HFFc6 (cell line): ENCODE measurements around the gene ACTN1. TPM values are rescaled to one million over a fixed set of nuclear protein-coding genes. Genes with fewer than 3 reads are reported as not detected.
A peak's percentile ranks its signal among the peaks of the same experiment; 100 is the strongest.

Experiments
- DNase-seq: peaks from one replicate; pipeline ENCODE4 v3.0.0-alpha.2; 2018
- H3K27ac Mint-ChIP-seq: 2 replicates; pipeline ENCODE4 v1.8.0; 2020; ENCODE audit warnings: mild to moderate bottlenecking, mixed read lengths
- H3K27me3 Mint-ChIP-seq: 2 replicates; pipeline ENCODE4 v1.8.0; 2021; ENCODE audit warnings: mild to moderate bottlenecking, moderate library complexity, mixed read lengths; ENCODE audit not compliant: insufficient read depth
- H3K36me3 Mint-ChIP-seq: 2 replicates; pipeline ENCODE4 v1.8.0; 2021; ENCODE audit warnings: low read depth, mixed read lengths
- H3K4me1 Mint-ChIP-seq: 2 replicates; pipeline ENCODE4 v1.8.0; 2020; ENCODE audit warnings: low read depth, mixed read lengths
- H3K4me3 Mint-ChIP-seq: 2 replicates; pipeline ENCODE4 v1.8.0; 2020; ENCODE audit warnings: mild to moderate bottlenecking, moderate library complexity, mixed read lengths
- H3K9me3 Mint-ChIP-seq: 2 replicates; pipeline ENCODE4 v1.8.0; 2020; ENCODE audit warnings: mild to moderate bottlenecking, mixed read lengths
- total RNA-seq, 6 experiments: library from RNA; stranded (reverse); fragmentation: NEBNext Ultra II Directional; extraction: Animal tissue kit (Norgen Biotek cat#: 25700); gene quantifications; 2 replicates in 1 of 6; 3 replicates in 5 of 6; pipeline ENCODE4 v1.2.3, GENCODE V29; 2021
- TF ChIP-seq, protein P1 (sequence below): fragments of 200-600 bp; sonication (generic); IDR thresholded peaks from 2 replicates; pipeline ENCODE4 v1.5.0; 2021; ENCODE audit warnings: antibody characterized with exemption, mild to moderate bottlenecking

Gene ACTN1
- total RNA-seq, 6 experiments from 2014 or later, result 749 to 847 (median 825) TPM

DNA sequence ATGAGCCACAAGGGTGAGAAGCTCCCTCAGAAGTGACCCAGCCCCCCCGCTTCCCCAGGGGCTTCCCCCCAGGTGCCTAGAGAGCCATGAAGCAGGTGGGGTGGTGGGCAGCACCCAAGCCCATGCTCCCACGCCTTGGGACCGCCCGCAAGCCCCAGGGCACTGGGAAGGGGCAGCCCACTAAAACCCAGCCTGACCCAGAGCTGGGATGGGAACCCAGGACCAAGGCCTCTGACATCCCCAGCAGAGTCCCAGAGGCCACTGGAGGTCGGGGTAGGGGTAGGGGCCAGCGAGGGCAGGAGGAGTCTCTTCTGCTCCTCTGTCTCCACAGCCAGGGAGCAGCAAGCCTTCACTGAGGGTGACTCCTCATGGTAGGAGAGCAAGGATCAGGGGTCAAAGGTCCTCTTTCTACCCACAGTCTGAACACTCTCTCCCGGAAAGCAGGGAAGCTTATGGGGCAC lies 99.8 kb downstream of the ACTN1 start:
- Mint-ChIP-seq H3K4me1 (peaks cover 17% of the 10 kb centered on the region), H3K36me3 (peaks cover 73% of the 10 kb centered on the region), H3K27ac (no peak overlapping the region), H3K27me3 (peaks cover 43% of the 10 kb centered on the region), H3K9me3 (peaks cover 6% of the 10 kb centered on the region; the same call in 1 of the 2 replicates), H3K4me3 (no peak overlapping the region)
- TF ChIP-seq, protein P1, sequence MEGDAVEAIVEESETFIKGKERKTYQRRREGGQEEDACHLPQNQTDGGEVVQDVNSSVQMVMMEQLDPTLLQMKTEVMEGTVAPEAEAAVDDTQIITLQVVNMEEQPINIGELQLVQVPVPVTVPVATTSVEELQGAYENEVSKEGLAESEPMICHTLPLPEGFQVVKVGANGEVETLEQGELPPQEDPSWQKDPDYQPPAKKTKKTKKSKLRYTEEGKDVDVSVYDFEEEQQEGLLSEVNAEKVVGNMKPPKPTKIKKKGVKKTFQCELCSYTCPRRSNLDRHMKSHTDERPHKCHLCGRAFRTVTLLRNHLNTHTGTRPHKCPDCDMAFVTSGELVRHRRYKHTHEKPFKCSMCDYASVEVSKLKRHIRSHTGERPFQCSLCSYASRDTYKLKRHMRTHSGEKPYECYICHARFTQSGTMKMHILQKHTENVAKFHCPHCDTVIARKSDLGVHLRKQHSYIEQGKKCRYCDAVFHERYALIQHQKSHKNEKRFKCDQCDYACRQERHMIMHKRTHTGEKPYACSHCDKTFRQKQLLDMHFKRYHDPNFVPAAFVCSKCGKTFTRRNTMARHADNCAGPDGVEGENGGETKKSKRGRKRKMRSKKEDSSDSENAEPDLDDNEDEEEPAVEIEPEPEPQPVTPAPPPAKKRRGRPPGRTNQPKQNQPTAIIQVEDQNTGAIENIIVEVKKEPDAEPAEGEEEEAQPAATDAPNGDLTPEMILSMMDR, result no peak
- no peak for DNase-seq

DNA sequence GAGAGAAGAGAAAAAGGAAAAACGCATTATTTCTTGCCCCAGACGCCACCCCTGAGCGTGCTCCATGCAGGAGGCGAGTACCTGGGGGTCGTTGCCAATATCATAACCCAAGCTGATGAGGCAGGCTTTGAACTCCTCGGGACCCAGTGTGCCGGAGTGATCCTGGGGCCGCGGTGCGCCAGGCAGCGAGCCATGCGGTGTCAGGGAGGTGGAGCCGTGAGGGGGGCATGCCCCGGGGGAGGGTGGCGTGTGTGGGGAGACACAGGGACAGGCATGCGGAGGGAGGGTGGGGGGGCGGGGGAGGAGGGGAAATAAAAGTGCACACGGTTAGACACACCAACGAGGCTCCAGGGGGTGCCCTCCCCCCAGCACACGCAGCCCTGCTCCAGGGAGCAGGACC lies 100.2 kb downstream of the ACTN1 start:
- H3K4me3 Mint-ChIP-seq, result no peak overlapping the region
- no peak for DNase-seq
- peaks cover 73% of the 10 kb centered on the region for H3K36me3 Mint-ChIP-seq
- H3K27me3 Mint-ChIP-seq, result peaks cover 44% of the 10 kb centered on the region
- TF ChIP-seq, protein P1, result no peak
- H3K9me3 Mint-ChIP-seq, result peaks cover 6% of the 10 kb centered on the region; the same call in 1 of the 2 replicates
- H3K4me1 Mint-ChIP-seq, result peaks cover 16% of the 10 kb centered on the region
- H3K27ac Mint-ChIP-seq, result peak overlapping the region; percentile 74

DNA sequence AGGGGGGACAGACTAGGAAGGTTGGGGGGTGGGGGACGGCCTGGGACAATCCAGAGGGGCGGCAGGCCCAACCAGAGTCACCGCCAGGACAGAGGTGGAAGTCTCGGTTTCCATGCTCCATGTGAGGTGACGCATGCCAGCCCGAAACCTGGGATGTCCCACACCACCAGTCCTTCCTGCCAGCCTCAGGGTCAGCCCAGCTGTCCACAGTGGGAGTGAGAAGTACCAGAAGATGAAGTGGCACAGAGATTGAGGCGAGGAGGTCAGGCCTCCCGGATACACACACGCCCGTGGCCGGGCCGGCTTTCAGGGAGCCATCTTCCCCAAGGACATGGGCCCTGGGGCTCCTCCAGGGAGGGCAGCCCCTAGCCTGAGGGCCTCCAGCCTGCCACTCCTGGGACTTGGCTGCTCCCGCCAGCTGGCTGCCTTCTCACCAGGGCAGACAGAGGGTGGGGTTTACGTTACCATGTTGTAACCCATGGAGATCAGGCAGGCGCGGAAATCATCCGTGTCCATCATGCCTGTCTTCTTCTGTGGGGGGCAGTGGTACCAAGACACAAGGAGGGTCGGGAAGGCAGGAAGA lies 101.0 kb downstream of the ACTN1 start:
- Mint-ChIP-seq H3K36me3 (peaks cover 78% of the 10 kb centered on the region), H3K9me3 (peaks cover 6% of the 10 kb centered on the region; the same call in 1 of the 2 replicates), H3K27ac (peak overlapping the region; percentile 74), H3K4me3 (peak overlapping the region; percentile 54; the same call in 1 of the 2 replicates), H3K27me3 (peaks cover 48% of the 10 kb centered on the region), H3K4me1 (peaks cover 22% of the 10 kb centered on the region; the same call in 1 of the 2 replicates)
- TF ChIP-seq, protein P1, result no peak
- DNase-seq, result no peak

DNA sequence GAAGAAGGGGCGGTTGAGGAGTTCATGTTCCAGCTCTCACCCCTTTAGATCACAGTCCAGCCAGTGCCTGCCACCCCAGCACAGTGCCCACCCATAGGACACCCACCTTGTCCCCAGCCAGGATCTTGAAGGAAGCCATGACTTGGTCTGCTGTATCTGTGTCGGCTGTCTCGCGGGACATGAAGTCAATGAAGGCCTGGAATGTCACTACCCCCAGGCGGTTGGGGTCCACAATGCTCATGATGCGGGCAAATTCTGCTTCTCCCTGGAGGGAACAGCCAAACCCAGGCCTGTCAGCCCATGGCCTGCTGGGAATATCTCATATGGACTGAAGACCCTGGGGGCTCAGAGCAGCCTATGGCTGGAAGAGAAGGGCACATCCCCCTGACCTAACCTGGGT lies 102.1 kb downstream of the ACTN1 start:
- TF ChIP-seq, protein P1, result no peak
- H3K27ac Mint-ChIP-seq, result peak overlapping the region; percentile 4; the same call in 1 of the 2 replicates
- DNase-seq, result no peak
- peaks cover 44% of the 10 kb centered on the region for H3K27me3 Mint-ChIP-seq
- no peak overlapping the region for H3K4me3 Mint-ChIP-seq
- H3K9me3 Mint-ChIP-seq, result peaks cover 6% of the 10 kb centered on the region; the same call in 1 of the 2 replicates
- H3K36me3 Mint-ChIP-seq, result peaks cover 81% of the 10 kb centered on the region
- peaks cover 19% of the 10 kb centered on the region; the same call in 1 of the 2 replicates for H3K4me1 Mint-ChIP-seq

DNA sequence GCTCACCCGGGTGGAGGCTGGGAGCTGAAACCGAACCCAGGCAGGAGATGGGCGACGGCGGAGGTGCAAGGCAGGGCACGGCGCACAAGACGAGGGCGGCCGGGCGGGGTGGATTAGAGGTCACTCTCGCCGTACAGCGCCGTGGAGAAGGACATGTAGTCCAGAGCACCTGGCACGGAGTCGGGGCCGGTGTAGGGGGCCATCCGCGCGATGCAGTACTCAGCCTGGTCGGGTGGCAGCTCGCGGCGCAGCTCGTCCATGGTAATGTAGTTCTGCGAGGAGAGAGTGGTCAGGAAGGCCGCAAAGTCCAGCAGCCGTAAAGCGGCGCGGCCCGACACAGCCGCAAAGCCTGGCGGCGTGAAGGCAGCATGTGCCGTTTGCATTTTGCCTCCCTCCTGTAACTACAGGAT lies 104.4 kb downstream of the ACTN1 start:
- H3K27ac Mint-ChIP-seq, result no peak overlapping the region
- H3K27me3 Mint-ChIP-seq, result peaks cover 39% of the 10 kb centered on the region
- peaks cover 21% of the 10 kb centered on the region for H3K4me1 Mint-ChIP-seq
- no peak for DNase-seq
- no peak overlapping the region; the same call in 1 of the 2 replicates for H3K4me3 Mint-ChIP-seq
- H3K36me3 Mint-ChIP-seq, result peaks cover 76% of the 10 kb centered on the region
- no peaks in the 10 kb centered on the region; the same call in 1 of the 2 replicates for H3K9me3 Mint-ChIP-seq
- TF ChIP-seq, protein P1, result no peak
